Progenitor cell of endocrine pancreas (in vitro differentiated cells): ENCODE data around the gene PCNP. TPM values are rescaled to one million over a fixed set of nuclear protein-coding genes. Genes with fewer than 3 reads are reported as not detected.
"Not testable (repeated sequence)": the region's sequence is repeated elsewhere in the genome, so short reads cannot be mapped to it uniquely, and the experiment has no call there.

Experiments
- DNase-seq: peaks from one replicate; pipeline ENCODE4 v3.0.0; 2021; ENCODE audit warnings: low spot score; ENCODE audit not compliant: unreplicated experiment
- H3K27ac Mint-ChIP-seq: 2 replicates; pipeline ENCODE4 v1.8.0; 2021; ENCODE audit warnings: mild to moderate bottlenecking, moderate library complexity, mixed read lengths
- H3K27me3 Mint-ChIP-seq: 2 replicates; pipeline ENCODE4 v1.8.0; 2021; ENCODE audit warnings: mixed read lengths
- H3K36me3 Mint-ChIP-seq: 2 replicates; pipeline ENCODE4 v1.8.0; 2022; ENCODE audit warnings: mixed read lengths; ENCODE audit not compliant: insufficient read depth
- H3K4me1 Mint-ChIP-seq: 2 replicates; pipeline ENCODE4 v1.8.0; 2021; ENCODE audit warnings: low read depth, mixed read lengths
- H3K4me3 Mint-ChIP-seq: 2 replicates; pipeline ENCODE4 v1.8.0; 2021; ENCODE audit warnings: low read depth, mild to moderate bottlenecking, moderate library complexity, mixed read lengths
- H3K9me3 Mint-ChIP-seq: 2 replicates; pipeline ENCODE4 v1.8.0; 2021; ENCODE audit warnings: low read depth, mixed read lengths
- total RNA-seq: library from RNA; stranded (reverse); gene quantifications from 2 replicates; pipeline ENCODE4 v1.2.1, GENCODE V29; 2021
- TF ChIP-seq, protein P1 (sequence below): fragments of 200-600 bp; sonication (generic); IDR thresholded peaks from one replicate; pipeline ENCODE4 v1.5.0; 2021; ENCODE audit warnings: antibody characterized with exemption, mild to moderate bottlenecking; ENCODE audit not compliant: unreplicated experiment

PCNP gene
- total RNA-seq, 1 donor from 2014 or later: 154 TPM

DNA sequence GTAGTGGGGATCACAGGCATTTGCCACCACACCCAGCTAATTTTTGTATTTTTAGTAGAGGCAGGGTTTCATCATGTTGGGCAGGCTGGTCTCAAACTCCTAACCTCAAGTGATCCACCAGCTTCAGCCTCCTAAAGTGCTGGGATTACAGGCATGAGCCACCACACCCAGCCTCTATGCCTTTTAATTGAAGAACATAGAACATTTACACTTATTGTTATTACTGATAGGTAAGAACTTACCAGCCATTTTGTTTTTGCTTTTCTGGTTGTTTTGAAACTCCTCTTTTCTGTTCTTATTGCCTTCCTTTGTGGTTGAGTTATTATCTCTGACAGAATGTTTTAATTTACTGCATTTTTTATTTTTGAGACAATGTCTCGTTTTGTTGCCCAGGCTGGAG lies 29.2 kb downstream of the PCNP start:
- Mint-ChIP-seq H3K27me3 (no peaks in the 10 kb centered on the region), H3K4me1 (peaks cover 3% of the 10 kb centered on the region), H3K4me3 (no peak overlapping the region), H3K27ac (no peak overlapping the region), H3K36me3 (peaks cover 1% of the 10 kb centered on the region), H3K9me3 (no peaks in the 10 kb centered on the region)
- no peak for DNase-seq
- TF ChIP-seq, protein P1, sequence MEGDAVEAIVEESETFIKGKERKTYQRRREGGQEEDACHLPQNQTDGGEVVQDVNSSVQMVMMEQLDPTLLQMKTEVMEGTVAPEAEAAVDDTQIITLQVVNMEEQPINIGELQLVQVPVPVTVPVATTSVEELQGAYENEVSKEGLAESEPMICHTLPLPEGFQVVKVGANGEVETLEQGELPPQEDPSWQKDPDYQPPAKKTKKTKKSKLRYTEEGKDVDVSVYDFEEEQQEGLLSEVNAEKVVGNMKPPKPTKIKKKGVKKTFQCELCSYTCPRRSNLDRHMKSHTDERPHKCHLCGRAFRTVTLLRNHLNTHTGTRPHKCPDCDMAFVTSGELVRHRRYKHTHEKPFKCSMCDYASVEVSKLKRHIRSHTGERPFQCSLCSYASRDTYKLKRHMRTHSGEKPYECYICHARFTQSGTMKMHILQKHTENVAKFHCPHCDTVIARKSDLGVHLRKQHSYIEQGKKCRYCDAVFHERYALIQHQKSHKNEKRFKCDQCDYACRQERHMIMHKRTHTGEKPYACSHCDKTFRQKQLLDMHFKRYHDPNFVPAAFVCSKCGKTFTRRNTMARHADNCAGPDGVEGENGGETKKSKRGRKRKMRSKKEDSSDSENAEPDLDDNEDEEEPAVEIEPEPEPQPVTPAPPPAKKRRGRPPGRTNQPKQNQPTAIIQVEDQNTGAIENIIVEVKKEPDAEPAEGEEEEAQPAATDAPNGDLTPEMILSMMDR: no peak

DNA sequence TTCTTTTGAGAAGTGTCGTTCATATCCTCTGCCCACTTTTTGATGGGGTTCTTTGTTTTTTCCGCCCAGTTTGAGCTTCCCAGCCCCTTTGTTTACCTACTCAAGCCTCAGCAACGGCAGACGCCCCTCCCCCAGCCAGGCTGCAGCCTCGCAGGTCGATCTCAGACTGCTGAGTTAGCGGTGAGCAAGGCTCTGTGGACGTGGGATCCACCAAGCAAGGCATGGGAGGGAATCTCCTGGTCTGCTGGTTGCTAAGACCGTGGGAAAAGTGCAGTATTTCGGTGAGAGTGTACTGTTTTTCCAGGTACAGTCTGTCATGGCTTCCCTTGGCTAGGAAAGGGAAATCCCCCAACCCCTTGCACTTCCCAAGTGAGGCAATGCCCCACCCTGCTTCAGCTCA lies 31.4 kb downstream of the PCNP start:
- not testable (repeated sequence) for H3K27me3 Mint-ChIP-seq, H3K36me3 Mint-ChIP-seq, H3K4me3 Mint-ChIP-seq, H3K27ac Mint-ChIP-seq, H3K4me1 Mint-ChIP-seq, H3K9me3 Mint-ChIP-seq, DNase-seq

DNA sequence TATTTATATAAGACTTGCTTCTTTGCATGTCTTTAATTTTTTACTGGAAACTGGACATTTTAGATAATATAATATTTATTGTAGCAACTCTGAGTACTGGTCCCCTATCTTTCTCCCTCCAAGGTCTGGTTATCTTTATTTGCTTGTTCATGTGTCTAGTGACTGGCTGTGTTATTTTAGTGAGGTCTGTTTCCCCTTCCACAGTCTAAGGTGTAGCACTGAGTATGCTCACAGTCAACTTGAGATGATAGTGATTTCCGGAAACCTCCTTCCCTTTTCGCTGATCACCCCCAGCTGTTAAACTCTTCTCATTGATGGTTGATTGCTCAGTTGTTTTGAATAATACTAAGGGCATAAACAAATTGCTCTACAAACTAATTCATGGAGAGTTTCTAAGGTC lies 37.0 kb downstream of the PCNP start:
- no peak for DNase-seq
- H3K36me3 Mint-ChIP-seq: no peaks in the 10 kb centered on the region
- no peaks in the 10 kb centered on the region for H3K4me1 Mint-ChIP-seq
- TF ChIP-seq, protein P1: no peak
- no peaks in the 10 kb centered on the region for H3K9me3 Mint-ChIP-seq
- no peaks in the 10 kb centered on the region for H3K27me3 Mint-ChIP-seq
- no peak overlapping the region for H3K27ac Mint-ChIP-seq
- H3K4me3 Mint-ChIP-seq: no peak overlapping the region

- not testable (repeated sequence) for H3K4me3 Mint-ChIP-seq, H3K9me3 Mint-ChIP-seq, H3K4me1 Mint-ChIP-seq, DNase-seq, H3K27me3 Mint-ChIP-seq, H3K36me3 Mint-ChIP-seq
- H3K27ac Mint-ChIP-seq: peak overlapping the region; percentile 77
Measured at GRCh38 chr3:101613014-101613413, 39.0 kb downstream of the PCNP start.

DNA sequence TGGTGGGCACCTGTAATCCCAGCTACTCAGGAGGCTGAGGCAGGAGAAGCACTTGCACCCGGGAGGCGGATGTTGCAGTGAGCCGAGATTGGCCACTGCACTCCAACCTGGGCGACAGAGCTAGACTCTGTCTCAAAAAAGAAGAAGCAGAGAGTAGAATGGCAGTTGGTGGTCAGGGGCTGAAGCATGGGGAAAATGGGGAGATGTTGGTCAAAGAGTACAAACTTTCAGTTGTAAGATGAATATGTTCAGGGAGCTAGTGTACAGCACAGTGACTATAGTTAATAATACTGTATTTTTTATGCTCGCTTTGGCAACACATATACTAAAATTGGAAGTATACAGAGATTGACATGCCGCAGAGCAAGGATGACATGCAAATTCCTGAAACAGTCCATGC lies 41.5 kb downstream of the PCNP start:
- no peaks in the 10 kb centered on the region for H3K36me3 Mint-ChIP-seq
- H3K27ac Mint-ChIP-seq: no peak overlapping the region
- no peaks in the 10 kb centered on the region for H3K27me3 Mint-ChIP-seq
- TF ChIP-seq, protein P1: no peak
- no peak for DNase-seq
- no peak overlapping the region for H3K4me3 Mint-ChIP-seq
- no peaks in the 10 kb centered on the region for H3K9me3 Mint-ChIP-seq
- H3K4me1 Mint-ChIP-seq: no peaks in the 10 kb centered on the region

DNA sequence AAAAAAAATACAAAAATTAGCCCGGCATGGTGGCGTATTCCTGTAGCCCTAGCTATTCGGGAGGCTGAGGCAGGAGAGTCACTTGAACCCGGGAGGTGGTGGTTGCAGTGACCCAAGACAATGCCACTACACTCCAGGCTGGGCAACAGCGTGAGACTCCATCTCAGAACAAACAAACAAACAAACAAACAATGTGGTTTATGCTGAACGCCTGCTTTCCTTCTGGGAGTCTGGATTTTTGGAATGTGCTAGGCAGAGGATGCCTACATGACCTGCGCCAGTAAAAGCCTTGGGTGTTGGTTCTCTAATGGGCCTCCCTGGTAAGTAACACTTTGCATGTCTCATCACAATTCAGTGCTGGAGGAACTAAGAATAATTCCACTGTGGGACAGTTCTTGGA lies 43.5 kb downstream of the PCNP start:
- no peak for DNase-seq
- Mint-ChIP-seq H3K27me3 (no peaks in the 10 kb centered on the region), H3K27ac (no peak overlapping the region), H3K9me3 (no peaks in the 10 kb centered on the region), H3K4me3 (no peak overlapping the region), H3K4me1 (no peaks in the 10 kb centered on the region), H3K36me3 (no peaks in the 10 kb centered on the region)
- TF ChIP-seq, protein P1: no peak

GRCh38 chr3:101618726-101619125 lies 44.7 kb downstream of the PCNP start:
- TF ChIP-seq, protein P1: no peak
- H3K27ac Mint-ChIP-seq: no peak overlapping the region
- no peaks in the 10 kb centered on the region for H3K27me3 Mint-ChIP-seq
- H3K36me3 Mint-ChIP-seq: no peaks in the 10 kb centered on the region
- no peak for DNase-seq
- no peak overlapping the region for H3K4me3 Mint-ChIP-seq
- no peaks in the 10 kb centered on the region for H3K9me3 Mint-ChIP-seq
- H3K4me1 Mint-ChIP-seq: no peaks in the 10 kb centered on the region
